D721Med (cell line): Measurements from ENCODE around the gene PSMB5.
"Not testable (repeated sequence)": the region's sequence is repeated elsewhere in the genome, so short reads cannot be mapped to it uniquely, and the experiment has no call there.

Source experiments
- DNase-seq: peaks from one replicate; pipeline ENCODE4 v3.0.0; 2011; ENCODE audit warnings: low spot score; ENCODE audit not compliant: insufficient read length
- FAIRE-seq: peaks from 2 replicates; lab custom pipeline; 2011; peaks lifted over from hg19 to GRCh38; lab: Jason Lieb, UNC
- TF ChIP-seq, protein P1 (sequence below): IDR thresholded peaks from 2 replicates; pipeline ENCODE4 v1.5.1; 2012; ENCODE audit warnings: mild to moderate bottlenecking, control low read depth; ENCODE audit not compliant: insufficient read depth; ENCODE audit errors: missing control alignments

Gene PSMB5

DNA sequence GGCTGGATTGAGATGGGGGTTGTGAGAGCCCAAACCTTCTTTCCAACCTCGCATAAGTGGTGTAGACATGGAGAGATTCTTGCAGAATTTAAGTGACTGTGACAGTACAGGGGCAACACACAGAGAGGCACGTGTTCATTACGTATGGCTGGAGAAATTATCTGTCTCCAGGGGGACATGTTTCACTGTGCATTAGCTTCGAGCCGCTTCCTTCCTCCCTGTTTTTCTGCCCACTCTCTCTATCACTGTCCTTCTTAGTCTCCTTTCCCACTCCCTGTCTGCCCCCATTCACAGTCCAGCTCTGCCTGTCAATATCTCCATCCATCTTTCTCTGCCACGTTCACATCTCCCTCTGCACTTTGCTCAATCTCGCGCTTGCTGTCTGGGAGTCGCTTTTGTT, 13.3 kb downstream of the PSMB5 start:
- DNase-seq (no peak), FAIRE-seq (no peak)
- TF ChIP-seq, protein P1, sequence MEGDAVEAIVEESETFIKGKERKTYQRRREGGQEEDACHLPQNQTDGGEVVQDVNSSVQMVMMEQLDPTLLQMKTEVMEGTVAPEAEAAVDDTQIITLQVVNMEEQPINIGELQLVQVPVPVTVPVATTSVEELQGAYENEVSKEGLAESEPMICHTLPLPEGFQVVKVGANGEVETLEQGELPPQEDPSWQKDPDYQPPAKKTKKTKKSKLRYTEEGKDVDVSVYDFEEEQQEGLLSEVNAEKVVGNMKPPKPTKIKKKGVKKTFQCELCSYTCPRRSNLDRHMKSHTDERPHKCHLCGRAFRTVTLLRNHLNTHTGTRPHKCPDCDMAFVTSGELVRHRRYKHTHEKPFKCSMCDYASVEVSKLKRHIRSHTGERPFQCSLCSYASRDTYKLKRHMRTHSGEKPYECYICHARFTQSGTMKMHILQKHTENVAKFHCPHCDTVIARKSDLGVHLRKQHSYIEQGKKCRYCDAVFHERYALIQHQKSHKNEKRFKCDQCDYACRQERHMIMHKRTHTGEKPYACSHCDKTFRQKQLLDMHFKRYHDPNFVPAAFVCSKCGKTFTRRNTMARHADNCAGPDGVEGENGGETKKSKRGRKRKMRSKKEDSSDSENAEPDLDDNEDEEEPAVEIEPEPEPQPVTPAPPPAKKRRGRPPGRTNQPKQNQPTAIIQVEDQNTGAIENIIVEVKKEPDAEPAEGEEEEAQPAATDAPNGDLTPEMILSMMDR = no peak

DNA sequence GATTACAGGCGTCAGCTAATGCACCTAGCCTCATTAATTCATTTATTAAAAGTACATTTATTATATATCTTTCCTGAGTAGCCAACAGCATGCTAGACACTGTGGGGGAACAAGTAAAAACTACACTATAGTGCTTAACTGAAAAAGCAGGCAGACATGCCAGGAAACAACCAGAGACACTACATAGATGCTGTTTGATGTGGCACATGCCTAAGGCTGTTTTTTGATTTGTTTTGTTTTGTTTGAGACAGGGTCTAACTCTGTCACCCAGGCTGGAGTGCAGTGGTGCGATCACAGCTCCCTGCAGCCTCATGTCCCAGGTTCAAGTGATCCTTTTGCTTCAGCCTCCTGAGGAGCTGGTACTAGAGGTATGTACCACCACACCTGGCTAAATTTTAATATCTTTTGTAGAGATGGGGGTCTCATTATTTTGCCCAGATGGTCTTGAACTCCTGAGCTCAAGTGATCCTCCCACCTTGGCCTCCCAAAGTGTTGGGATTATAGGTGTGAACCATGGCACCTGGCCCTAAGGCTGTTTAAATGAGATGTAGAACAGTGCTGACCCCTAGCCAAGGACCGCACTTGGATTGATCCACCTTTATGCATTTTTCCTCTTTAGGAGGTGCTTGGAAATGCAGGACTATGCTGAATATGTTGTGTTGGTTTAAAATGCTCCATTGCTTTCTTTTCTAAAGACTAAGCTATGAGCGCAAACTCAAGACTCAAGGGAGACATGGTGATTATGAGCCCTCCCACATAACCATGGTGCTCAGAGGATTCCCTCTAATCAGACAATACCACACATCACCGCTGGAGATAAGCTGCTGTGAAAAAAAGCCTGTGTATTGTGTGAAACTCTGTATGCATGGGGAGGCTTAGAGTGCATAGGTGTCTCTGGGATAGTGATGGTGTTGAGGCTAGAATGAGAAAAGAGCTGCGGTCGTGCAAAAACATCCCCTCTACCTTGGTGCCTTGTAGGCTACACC, 14.3 kb downstream of the PSMB5 start:
- FAIRE-seq (no peak), DNase-seq (no peak)
- TF ChIP-seq, protein P1 = no peak

DNA sequence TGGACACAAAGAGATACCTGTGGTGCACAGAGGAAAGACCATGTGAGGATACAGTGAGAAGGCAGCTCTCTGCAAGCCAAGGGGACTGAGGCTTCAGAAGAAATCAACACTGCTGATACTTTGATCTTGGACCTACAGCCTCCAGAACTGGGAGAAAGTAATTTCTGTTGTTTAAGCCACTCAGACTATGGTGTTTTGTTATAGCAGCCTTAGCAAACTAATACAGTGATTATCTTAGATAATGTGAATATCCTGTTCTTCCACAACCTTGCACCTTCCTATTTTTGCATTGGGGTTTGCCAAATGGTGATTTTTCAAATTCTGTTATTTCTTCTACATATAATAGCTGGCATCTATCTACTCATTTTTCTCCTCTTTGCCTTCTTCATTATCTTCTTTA, 16.6 kb downstream of the PSMB5 start:
- TF ChIP-seq, protein P1 = no peak
- no peak for FAIRE-seq
- DNase-seq = no peak

DNA sequence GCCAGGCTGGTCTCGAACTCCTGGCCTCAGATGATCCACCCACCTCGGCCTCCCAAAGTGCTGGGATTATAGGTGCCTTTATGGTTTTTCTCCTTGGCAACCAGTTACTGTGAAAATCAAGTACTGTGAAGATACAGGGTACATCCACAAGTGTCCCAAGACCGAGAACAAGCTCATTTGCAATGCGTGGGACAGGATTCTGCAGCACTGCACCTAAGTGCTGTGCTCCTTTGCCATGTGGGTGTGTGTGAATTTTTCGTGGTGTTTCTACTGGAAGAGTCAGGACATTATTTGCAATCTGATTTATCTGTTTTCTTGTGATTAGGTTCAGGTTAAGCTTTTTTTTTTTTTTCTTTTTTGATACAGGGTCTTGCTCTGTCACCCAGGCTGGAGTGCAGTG, 17.6 kb downstream of the PSMB5 start:
- TF ChIP-seq, protein P1 = no peak
- FAIRE-seq (no peak), DNase-seq (no peak)

DNA sequence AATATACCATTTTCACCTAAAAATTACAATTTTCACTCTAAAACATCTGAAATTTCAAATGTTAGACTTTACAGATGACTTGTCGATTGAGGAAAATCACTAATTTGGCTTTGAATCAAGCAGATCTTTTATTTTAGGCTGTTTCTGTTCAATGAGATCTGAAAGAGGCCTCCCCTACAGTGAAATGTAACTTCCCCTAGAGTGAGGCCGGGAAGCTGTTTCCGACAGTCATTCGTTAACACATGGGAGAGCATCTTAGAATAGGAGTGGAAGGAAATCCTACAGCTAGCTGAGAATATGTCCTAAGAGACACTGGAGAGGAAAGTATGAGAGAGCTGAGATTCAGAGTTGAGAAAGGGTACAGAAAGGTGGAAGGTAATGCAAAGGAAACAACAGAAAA, 19.1 kb downstream of the PSMB5 start:
- FAIRE-seq = no peak
- TF ChIP-seq, protein P1 = no peak
- DNase-seq = no peak

DNA sequence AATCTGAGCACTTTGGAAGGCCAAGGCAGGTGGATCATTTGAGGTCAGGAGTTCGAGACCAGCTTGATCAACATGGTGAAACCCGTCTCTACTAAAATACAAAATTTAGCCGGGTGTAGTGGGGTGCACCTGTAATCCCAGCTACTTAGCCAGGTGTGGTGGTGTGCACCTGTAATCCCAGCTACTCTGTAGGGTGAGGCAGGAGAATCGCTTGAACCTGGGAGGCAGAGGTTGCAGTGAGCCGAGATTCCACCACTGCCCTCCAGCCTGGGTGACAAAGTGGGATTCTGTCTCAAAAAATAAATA, 21.0 kb downstream of the PSMB5 start:
- not testable (repeated sequence) for FAIRE-seq, DNase-seq

DNA sequence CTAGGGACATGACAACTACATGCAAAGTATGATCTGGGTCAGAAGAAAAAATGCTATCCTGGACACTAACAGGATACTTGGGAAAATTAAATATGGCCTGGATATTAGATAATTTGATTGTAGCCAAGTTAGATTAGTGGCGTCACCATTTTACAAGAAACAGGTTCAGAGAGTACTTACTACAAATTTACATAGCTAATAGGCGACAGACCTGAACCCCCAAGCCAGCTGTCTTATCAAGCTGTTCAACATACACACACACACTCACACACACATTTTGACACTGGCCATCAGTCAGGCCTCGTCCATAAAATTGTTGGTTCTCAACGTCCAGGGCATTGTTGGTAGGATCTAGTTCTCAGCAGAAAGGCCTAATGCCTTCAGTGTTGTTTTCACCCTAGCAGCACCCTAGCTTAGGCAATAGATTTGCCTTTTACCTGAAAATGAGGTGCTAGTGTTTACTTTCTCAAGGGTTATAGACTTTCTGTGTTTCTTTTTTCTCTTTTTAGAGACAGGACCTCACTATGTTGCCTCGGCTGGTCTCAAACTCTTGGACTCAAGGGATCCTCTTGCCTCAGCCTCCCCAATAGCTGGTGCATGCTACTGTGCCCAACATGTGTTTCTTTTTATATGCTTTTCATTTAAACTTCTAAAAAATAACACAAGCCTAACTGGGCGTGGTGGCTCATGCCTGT, 21.5 kb downstream of the PSMB5 start:
- no peak for DNase-seq
- FAIRE-seq = no peak

More for the DNA sequence above, 21.5 kb downstream of the PSMB5 start:
- TF ChIP-seq, protein P1 = no peak
